NCI-H2171 (cell line): ENCODE measurements around the gene RABL6.
"Not testable (repeated sequence)": the region's sequence is repeated elsewhere in the genome, so short reads cannot be mapped to it uniquely, and the experiment has no call there.

ENCODE experiments used
- DNase-seq: peaks from one replicate; lab custom pipeline; 2025; lab: John Stamatoyannopoulos, UW

RABL6 gene

GRCh38 chr9:136857581-136858412 lies 50.0 kb downstream of the RABL6 start:
- no peak for DNase-seq

- no peak for DNase-seq
Observed at GRCh38 chr9:136858452-136858843, 50.7 kb downstream of the RABL6 start.

- DNase-seq = no peak
Observed at GRCh38 chr9:136858844-136859757, 51.4 kb downstream of the RABL6 start.

DNA sequence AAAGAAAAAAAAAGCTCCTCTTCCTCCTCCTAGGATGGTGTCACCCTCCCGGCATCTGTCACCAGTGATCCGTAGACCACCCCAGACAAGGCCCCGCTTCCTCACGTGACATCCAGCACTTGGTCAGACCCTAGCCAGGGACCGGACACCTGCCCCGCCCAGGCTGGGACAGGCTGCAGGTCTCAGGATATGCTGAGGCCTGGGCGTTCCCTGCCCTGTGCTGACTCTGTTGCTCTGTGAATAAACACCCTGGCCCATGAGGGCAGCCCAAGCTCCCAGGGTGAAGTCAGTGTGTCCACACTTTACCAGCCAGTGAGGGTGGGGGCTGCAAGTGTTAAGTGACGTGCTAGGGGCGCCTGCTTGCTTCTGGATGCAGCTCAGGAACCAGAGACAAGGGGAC lies 52.8 kb downstream of the RABL6 start:
- no peak for DNase-seq

DNA sequence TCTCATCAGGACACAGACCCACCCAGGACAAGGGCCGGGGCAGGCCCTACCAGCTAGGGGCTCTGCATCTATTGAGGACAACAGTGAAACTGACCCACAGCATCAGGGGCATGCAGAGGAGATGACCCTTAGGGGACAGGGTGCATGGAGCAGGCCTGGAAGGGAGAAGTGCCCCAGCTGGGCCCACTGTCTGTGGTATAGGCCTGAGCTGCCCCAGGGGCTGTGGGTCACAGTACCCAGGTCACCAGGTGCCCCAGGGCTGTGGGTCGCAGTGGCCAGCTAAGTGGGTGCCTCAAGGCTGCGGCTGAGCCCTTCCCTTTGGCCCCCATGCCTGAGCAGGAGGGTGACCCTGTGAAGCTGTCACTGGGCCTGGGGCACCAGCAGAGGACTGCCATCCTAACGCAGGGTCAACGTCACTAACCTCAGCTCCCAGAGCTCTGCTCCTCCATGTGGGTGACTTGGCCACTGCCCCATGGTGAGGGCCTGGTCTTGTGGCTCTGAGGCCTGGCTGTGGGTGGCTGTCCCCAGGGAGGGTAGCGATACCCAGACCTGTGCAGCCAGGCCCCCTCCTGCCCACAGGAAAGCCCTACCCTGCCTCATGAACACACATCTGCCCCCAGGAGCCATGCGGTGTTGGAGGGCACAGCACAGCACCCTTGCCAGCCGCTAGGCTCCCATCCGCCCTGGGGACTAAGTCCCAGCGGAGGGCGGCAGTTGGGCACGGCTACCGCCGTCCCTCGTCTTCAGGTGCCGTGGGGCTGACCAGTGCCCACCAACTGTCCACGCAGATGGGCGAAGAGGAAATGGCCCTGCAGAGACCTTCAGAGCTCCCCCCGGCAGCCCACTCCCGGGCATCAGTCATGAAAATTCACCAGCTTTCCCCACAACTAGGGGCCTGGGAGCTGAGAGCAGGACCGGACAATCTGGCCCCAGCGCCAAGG lies 53.5 kb downstream of the RABL6 start:
- no peak for DNase-seq

DNA sequence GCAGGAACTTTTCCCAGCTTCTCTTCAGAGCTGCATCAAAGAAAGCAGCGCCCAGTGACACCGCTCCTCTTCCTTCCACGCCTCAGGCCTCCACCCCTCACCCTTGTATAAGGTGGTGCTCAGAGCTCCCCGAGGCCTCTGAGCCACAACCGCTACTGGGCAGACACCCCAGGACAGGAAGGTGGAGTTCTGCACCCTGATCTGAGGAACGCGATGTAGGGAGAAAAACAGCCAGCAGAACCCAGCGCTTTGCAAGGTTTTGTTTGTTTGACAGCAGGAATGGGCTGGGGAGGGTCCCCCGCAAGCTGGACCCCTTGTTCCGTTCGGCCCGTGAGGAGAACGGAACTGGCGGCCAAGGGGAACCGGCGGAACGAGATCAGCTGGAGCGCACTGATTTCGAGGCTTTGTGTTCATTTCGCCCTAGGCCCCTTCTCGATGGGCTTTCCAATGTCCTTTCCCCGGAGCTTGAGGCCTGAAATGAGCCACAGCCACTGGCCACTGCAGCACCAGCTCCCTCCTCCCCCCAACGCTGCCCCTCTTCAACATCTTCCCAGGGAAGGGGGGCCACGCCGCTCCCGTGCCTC lies 54.2 kb downstream of the RABL6 start:
- no peak for DNase-seq

DNA sequence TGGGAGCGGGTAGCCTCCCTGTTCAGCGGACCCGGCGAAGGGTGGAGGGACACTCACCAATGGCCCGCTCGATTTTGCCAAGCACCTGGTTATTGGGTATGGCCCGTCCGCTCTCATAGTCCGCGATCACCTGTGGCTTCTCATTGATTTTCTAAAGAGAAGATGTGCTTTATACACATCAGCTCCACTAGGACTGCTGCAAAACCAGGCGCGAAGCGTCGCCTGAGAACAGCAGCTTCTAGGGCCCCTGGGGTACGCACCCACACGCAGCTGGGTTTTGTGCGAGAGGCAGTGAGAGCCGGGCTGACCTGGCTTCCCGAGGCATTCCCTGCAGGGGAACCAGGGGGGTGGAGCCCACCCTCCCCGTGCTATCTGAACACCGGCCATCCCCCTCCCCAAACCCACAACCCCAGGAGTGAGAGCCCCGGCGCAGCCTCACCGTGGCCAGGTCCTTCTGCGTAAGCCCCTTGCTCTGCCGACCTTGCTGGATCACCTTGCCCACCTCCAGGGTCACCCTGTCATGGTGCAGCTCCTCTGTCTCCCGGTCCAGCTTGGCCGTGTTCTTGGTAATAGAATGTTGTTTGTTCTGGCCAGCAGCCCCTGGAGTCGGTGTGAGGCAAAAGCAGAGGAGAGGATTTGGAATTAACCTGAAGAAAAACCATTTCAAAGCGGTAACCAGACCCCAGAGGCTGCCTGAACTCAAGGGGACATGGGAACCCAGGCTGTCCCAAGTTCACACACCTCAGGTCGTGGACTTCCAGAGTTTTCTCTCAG lies 55.3 kb downstream of the RABL6 start:
- DNase-seq = no peak

DNA sequence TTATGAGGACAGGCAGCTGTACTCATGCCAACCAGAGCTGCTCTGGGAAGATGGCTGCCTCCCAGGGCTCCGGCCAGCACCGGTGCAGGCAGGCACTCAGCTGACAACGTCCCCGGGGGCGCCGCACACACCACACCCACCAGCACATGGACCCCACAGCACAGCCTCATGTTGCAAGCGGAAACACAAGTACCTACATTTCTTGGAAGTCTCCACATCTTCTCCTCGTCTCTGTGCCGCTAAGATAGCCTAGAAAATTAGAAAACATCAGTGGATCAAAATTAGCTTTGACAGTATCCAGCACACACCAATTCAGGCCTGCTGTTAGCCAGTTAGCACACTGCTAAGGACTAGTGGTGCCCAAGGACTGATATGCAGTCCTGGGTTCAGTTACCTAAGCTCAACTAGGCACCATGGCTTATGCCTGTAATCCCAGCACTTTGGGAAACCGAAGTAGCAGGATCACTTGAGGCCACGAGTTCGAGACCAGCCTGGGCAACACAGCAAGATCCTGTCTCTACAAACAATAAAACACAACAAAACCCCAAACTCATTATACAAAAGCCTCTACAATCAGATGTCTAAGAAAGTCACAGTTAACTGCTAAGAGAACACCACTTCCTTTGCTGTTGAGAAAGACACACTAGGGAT lies 56.0 kb downstream of the RABL6 start:
- DNase-seq = no peak

GRCh38 chr9:136865041-136865767 lies 57.5 kb downstream of the RABL6 start:
- no peak for DNase-seq

DNA sequence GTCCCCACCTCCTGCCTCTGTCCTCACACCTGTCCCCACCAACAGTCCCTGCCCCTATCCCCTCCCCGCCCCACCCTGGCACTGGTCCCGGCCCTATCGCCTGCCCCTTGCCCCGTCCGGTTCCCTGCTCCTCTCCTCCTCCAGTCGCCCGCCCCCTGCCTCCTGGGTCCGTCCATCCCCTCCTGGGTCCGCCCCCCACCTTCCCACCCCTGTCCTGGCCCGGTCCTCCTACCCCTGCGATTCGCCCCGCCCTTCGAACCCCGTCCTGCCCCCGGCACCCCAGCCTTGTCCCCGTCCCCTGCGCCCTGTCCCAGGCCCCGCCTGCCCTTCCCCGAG lies 58.0 kb downstream of the RABL6 start:
- no peak for DNase-seq

- not testable (repeated sequence) for DNase-seq
Observed at GRCh38 chr9:136866898-136867421, 59.2 kb downstream of the RABL6 start.

DNA sequence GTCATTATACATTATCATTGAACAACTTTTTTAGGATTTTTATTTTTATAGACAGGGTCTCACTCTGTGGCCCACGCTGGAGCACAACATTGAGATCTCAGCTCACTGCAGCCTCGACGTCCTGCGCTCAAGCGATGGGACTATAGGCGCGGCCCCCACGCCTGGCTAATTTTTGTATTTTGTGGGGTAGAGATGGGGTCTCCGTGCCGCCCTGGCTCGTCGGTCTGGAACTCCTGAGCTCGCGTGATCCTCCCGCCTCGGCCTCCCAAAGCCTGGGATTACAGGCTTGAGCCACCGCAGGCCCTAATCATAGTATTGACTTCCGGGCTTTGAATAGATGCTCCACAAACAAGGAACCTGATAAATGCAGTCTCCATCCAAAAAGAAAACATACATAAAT lies 59.7 kb downstream of the RABL6 start:
- DNase-seq = no peak

GRCh38 chr9:136867917-136868316 lies 60.2 kb downstream of the RABL6 start:
- no peak for DNase-seq

GRCh38 chr9:136868644-136869043 lies 60.9 kb downstream of the RABL6 start:
- DNase-seq = no peak

GRCh38 chr9:136869611-136870010 lies 61.9 kb downstream of the RABL6 start:
- not testable (repeated sequence) for DNase-seq

DNA sequence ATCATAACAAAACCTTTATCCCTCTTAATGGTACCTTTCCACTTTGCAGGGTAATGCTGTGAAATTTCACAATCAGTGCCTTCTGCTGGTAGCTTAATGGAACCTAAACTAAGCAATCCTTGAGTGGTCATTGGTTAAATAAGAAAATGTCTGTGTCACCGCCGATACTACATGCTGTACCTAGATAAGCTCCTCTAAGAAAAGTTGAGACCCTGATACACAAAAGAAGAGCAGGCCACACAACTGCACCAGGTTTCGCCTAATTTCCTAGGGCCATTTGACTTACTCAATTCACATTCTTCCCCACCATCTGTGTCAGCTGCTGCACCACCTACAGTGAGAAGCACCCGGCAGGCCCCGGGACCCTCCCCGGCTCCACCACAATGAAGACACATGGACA lies 67.4 kb downstream of the RABL6 start:
- DNase-seq = no peak

- DNase-seq = no peak
Observed at GRCh38 chr9:136876476-136876875, 68.7 kb downstream of the RABL6 start.

DNA sequence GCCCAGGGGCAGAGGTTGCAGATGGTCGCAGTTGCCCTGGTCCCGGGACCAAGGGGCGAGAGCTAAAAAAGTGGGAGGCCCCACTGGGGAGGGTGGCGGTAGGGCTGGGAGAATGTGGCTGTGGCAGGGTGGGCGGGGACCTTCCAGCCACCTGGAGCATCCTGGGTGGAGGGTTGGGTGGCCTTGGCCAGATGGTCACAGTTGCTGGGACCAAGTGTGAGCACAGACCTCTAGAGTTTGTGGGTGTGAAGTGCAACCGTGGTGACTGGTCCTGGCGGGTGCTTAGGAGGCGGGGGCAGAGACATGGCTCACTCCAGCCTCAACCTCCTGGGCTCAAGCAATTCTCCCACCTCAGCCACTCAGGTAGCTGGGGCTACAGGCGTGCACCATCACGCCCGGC lies 72.9 kb downstream of the RABL6 start:
- DNase-seq = no peak

- DNase-seq = no peak
Observed at GRCh38 chr9:136881691-136882108, 74.0 kb downstream of the RABL6 start.
